H1 (cell line): ENCODE measurements around the gene CCDC116. TPM values are rescaled to one million over a fixed set of nuclear protein-coding genes. Genes with fewer than 3 reads are reported as not detected.

Source experiments
- CTCF ChIA-PET: fragments of 300-600 bp; sonication (Branson Sonifier 250); formaldehyde crosslinking; loops from one replicate; lab custom pipeline; 2021; ENCODE audit not compliant: partially characterized antibody; lab: Charles Lee
- POLR2A ChIA-PET: fragments of 300-600 bp; sonication (Branson Sonifier 250); formaldehyde crosslinking; loops from one replicate; lab custom pipeline; 2021; ENCODE audit warnings: inconsistent platforms; ENCODE audit not compliant: partially characterized antibody; lab: Charles Lee
- DNase-seq, 2 experiments: peaks; one replicate each; pipeline versions ENCODE4 v3.0.0 to v3.0.0-alpha.2; 2010 to 2022; ENCODE audit warnings: low spot score in 2 of 2, low read depth in 1 of 2, mixed read lengths in 1 of 2
- FAIRE-seq: peaks from 2 replicates; lab custom pipeline; 2011; peaks lifted over from hg19 to GRCh38; lab: Jason Lieb, UNC
- H2AFZ ChIP-seq: 2 replicates; pipeline ENCODE4 v1.8.1; 2012; ENCODE audit warnings: low read length, inconsistent platforms
- H2AK5ac ChIP-seq: 2 replicates; pipeline ENCODE4 v1.6.1; 2013; ENCODE audit warnings: low read depth, low read length
- H2BK120ac ChIP-seq: replicated peaks from 2 replicates; pipeline ENCODE3; 2013; ENCODE audit warnings: low read depth, low read length, inconsistent platforms
- H2BK12ac ChIP-seq: 2 replicates; pipeline ENCODE4 v1.6.1; 2013; ENCODE audit warnings: low read depth, low read length
- H2BK15ac ChIP-seq: 2 replicates; pipeline ENCODE4 v1.6.1; 2013; ENCODE audit warnings: low read length
- H2BK20ac ChIP-seq: 2 replicates; pipeline ENCODE4 v1.6.1; 2013; ENCODE audit warnings: low read length
- H2BK5ac ChIP-seq: 2 replicates; pipeline ENCODE4 v1.6.1; 2013; ENCODE audit warnings: low read depth, low read length
- H3K14ac ChIP-seq: 2 replicates; pipeline ENCODE4 v1.6.1; 2013; ENCODE audit warnings: inconsistent platforms; ENCODE audit not compliant: insufficient read length
- H3K18ac ChIP-seq: 2 replicates; pipeline ENCODE4 v1.6.1; 2013; ENCODE audit warnings: low read length; ENCODE audit errors: extremely low read depth
- H3K23ac ChIP-seq: 2 replicates; pipeline ENCODE4 v1.6.1; 2013; ENCODE audit warnings: inconsistent platforms; ENCODE audit not compliant: insufficient read length
- H3K23me2 ChIP-seq: 2 replicates; pipeline ENCODE4 v1.6.1; 2013; ENCODE audit warnings: low read depth, low read length
- H3K27ac ChIP-seq: 2 replicates; pipeline ENCODE4 v1.6.1; 2011; ENCODE audit warnings: low read depth, low read length, inconsistent platforms
- H3K27me3 ChIP-seq, 4 experiments: replicated peaks in 1 of 4; 1 replicate in 1 of 4; 2 replicates in 3 of 4; pipeline versions ENCODE4 v1.6.1 to v1.8.1; 2011 to 2013; ENCODE audit warnings: low read length in 3 of 4, mild to moderate bottlenecking in 3 of 4, inconsistent platforms in 2 of 4, mixed read lengths in 2 of 4, moderate library complexity in 1 of 4; ENCODE audit not compliant: control insufficient read depth in 3 of 4, insufficient read depth in 3 of 4; ENCODE audit errors: extremely low read depth in 1 of 4
- H3K36me3 ChIP-seq, 4 experiments: 2 replicates each; pipeline versions ENCODE4 v1.6.1 to v1.8.1; 2011 to 2013; ENCODE audit warnings: mild to moderate bottlenecking in 4 of 4, low read length in 3 of 4, moderate library complexity in 2 of 4, control low read depth in 1 of 4, inconsistent platforms in 1 of 4; ENCODE audit not compliant: insufficient read depth in 4 of 4, control insufficient read depth in 2 of 4
- H3K4ac ChIP-seq: replicated peaks from 2 replicates; pipeline ENCODE3; 2013; ENCODE audit warnings: low read length, low read depth, mixed read lengths, inconsistent platforms; ENCODE audit not compliant: insufficient read length
- H3K4me1 ChIP-seq, 4 experiments: replicated peaks in 1 of 4; 1 replicate in 1 of 4; 2 replicates in 3 of 4; pipeline versions ENCODE4 v1.6.1 to v1.8.1; 2011 to 2013; ENCODE audit warnings: low read length in 3 of 4, inconsistent platforms in 2 of 4, mixed read lengths in 1 of 4; ENCODE audit not compliant: insufficient read depth in 4 of 4, control insufficient read depth in 3 of 4
- H3K4me2 ChIP-seq, 2 experiments: 2 replicates each; pipeline versions ENCODE4 v1.6.1 to v1.8.1; 2011 to 2013; ENCODE audit warnings: low read depth in 2 of 2, low read length in 2 of 2, control low read depth in 1 of 2, inconsistent platforms in 1 of 2, mild to moderate bottlenecking in 1 of 2; ENCODE audit not compliant: insufficient read depth in 1 of 2
- H3K4me3 ChIP-seq, 4 experiments: fragments of 200-600, 300-600 bp in 1 of 4; sonication (generic), shearing (Covaris generic), sonication (Bioruptor Twin) in 1 of 4; 2 replicates each; pipeline versions ENCODE4 v1.5.1 to v1.8.1; 2011 to 2016; ENCODE audit warnings: low read length in 4 of 4, low read depth in 3 of 4, control low read depth in 2 of 4, inconsistent platforms in 2 of 4, mild to moderate bottlenecking in 2 of 4, mixed read lengths in 1 of 4, moderate library complexity in 1 of 4; ENCODE audit not compliant: insufficient read depth in 2 of 4; ENCODE audit errors: extremely low read depth in 1 of 4
- H3K56ac ChIP-seq: replicated peaks from 2 replicates; pipeline ENCODE3; 2013; ENCODE audit warnings: low read depth, mild to moderate bottlenecking, mixed read lengths, low read length, inconsistent platforms; ENCODE audit not compliant: insufficient read length
- H3K79me1 ChIP-seq: 2 replicates; pipeline ENCODE4 v1.6.1; 2013; ENCODE audit warnings: low read depth, low read length, control low read depth
- H3K79me2 ChIP-seq, 2 experiments: 2 replicates each; pipeline versions ENCODE4 v1.6.1 to v1.8.1; 2012 to 2013; ENCODE audit warnings: low read length in 2 of 2, mild to moderate bottlenecking in 2 of 2, inconsistent platforms in 1 of 2; ENCODE audit not compliant: insufficient read depth in 2 of 2, control insufficient read depth in 1 of 2
- H3K9ac ChIP-seq, 4 experiments: replicated peaks in 1 of 4; 1 replicate in 1 of 4; 2 replicates in 3 of 4; pipeline versions ENCODE4 v1.6.1 to v1.8.1; 2011 to 2013; ENCODE audit warnings: low read depth in 3 of 4, low read length in 3 of 4, control low read depth in 2 of 4, mild to moderate bottlenecking in 2 of 4, moderate library complexity in 2 of 4, inconsistent platforms in 1 of 4; ENCODE audit errors: extremely low read depth in 1 of 4
- H3K9me3 ChIP-seq, 2 experiments: 2 replicates each; pipeline versions ENCODE4 v1.6.1 to v1.8.1; 2012 to 2013; ENCODE audit warnings: mild to moderate bottlenecking in 2 of 2, moderate library complexity in 2 of 2, control low read depth in 1 of 2, inconsistent platforms in 1 of 2, low read depth in 1 of 2, low read length in 1 of 2, mixed read lengths in 1 of 2; ENCODE audit not compliant: insufficient read depth in 2 of 2
- H4K20me1 ChIP-seq, 2 experiments: replicated peaks in 1 of 2; 2 replicates each; pipeline versions ENCODE3 to v1.8.1; 2011 to 2013; ENCODE audit warnings: inconsistent platforms in 2 of 2, low read length in 2 of 2, mild to moderate bottlenecking in 1 of 2; ENCODE audit not compliant: insufficient read depth in 2 of 2, control insufficient read depth in 1 of 2
- H4K5ac ChIP-seq: 2 replicates; pipeline ENCODE4 v1.6.1; 2013; ENCODE audit warnings: low read length, low read depth, mixed read lengths, inconsistent platforms; ENCODE audit not compliant: insufficient read length
- H4K8ac ChIP-seq: 2 replicates; pipeline ENCODE4 v1.8.0; 2013; ENCODE audit warnings: mild to moderate bottlenecking, moderate library complexity, low read length, inconsistent platforms; ENCODE audit not compliant: insufficient read depth; ENCODE audit errors: extremely low read depth
- H4K91ac ChIP-seq: replicated peaks from 2 replicates; pipeline ENCODE3; 2013; ENCODE audit warnings: low read length, mixed read lengths, inconsistent platforms; ENCODE audit not compliant: insufficient read length
- WGBS, 2 experiments: shearing (Covaris generic) in 1 of 2; methylation state at CpG; one replicate each; pipeline versions ENCODE4 v1.1.6 to v1.1.7; 2013 to 2015; ENCODE audit warnings: low lambda C conversion rate in 2 of 2, mixed read lengths in 2 of 2, inconsistent platforms in 1 of 2, low coverage in 1 of 2, missing lambda C conversion rate in 1 of 2; ENCODE audit not compliant: insufficient replicate concordance in 2 of 2, insufficient coverage in 1 of 2, insufficient read length in 1 of 2; ENCODE audit errors: extremely low coverage in 1 of 2, missing lambda C conversion rate in 1 of 2; 5-methylcytosine and 5-hydroxymethylcytosine counted together
- polyA plus RNA-seq, 7 experiments: library from polyadenylated mRNA; depleted of rRNA in 3 of 7; stranded (reverse) in 5 of 7; unstranded in 2 of 7; fragments of >200 nt in 5 of 7; fragments of 200-250 nt in 2 of 7; gene quantifications; 1 replicate in 5 of 7; 2 replicates in 1 of 7; 4 replicates in 1 of 7; pipeline versions ENCODE4 v1.2.1 to v1.2.3, GENCODE V29; 2011 to 2013; ENCODE audit warnings: missing spikeins in 2 of 7, mixed read lengths in 2 of 7
- total RNA-seq: library from RNA; stranded (reverse); fragmentation: NEBNext Ultra II Directional; extraction: Animal tissue kit (Norgen Biotek cat#: 25700); gene quantifications from 2 replicates; pipeline ENCODE4 v1.2.1, GENCODE V29; 2021
- TF ChIP-seq, protein P1 (sequence below): IDR thresholded peaks from 2 replicates; pipeline ENCODE4 v1.6.1; 2012; ENCODE audit warnings: inconsistent platforms

The CCDC116 gene
- total and polyA plus RNA-seq, 2 of the 8 experiments (the other 6 are each of a cell fraction or from before 2014, with no cell fraction given) = 0.08 TPM; not detected in 1

DNA sequence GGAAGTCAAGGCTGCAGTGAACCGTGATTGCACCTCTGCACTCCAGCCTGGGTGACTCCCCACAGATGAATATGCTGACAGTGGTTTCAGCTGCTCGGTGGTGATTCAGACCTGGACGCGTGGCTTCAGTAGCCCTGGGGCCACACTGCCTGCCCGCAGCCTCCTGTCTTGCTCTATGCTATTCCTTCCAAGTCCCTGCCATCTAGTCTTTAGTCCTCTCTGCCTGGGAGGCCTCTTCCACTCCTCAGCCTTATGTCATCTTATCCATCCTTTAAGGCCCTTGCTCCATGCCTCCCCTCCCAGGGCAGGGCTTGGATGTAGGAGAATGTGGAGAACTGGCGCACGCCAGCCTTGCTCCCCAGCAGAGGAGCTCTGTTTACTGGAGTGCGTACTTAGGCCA is 25.8 kb upstream of the CCDC116 start:
- no peak overlapping the region for H4K5ac ChIP-seq
- TF ChIP-seq, protein P1, sequence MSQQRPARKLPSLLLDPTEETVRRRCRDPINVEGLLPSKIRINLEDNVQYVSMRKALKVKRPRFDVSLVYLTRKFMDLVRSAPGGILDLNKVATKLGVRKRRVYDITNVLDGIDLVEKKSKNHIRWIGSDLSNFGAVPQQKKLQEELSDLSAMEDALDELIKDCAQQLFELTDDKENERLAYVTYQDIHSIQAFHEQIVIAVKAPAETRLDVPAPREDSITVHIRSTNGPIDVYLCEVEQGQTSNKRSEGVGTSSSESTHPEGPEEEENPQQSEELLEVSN = no peak
- H2BK120ac ChIP-seq = no peak overlapping the region
- H3K27me3 ChIP-seq = no peaks in the 10 kb centered on the region
- FAIRE-seq (no peak), DNase-seq (no peak)
- H3K4ac ChIP-seq = no peak overlapping the region
- no peak overlapping the region for H3K9ac ChIP-seq
- H3K9me3 ChIP-seq = no peaks in the 10 kb centered on the region
- H2BK15ac ChIP-seq = no peak overlapping the region
- H3K4me3 ChIP-seq = no peak overlapping the region
- no peak overlapping the region for H2BK20ac ChIP-seq
- H3K36me3 ChIP-seq = peaks cover 5 to 13% (median 8%) of the 10 kb centered on the region in 4 experiments; a peak in 7 of 8 replicates
- H2BK12ac ChIP-seq = no peak overlapping the region
- no peak overlapping the region; the same call in 1 of the 2 replicates for H4K8ac ChIP-seq
- H4K91ac ChIP-seq = no peak overlapping the region
- ChIA-PET CTCF (interaction anchor here (1.6 to 6.6 kb wide), 6 partner anchors 12 to 40 kb away, joined by 11 to 35 read pairs (median 14); partner anchors contain the start of genes SDF2L1 and YDJC), POLR2A (interaction anchor here (1.0 to 1.6 kb wide), 4 partner anchors 26 to 46 kb away, joined by 3 to 4 read pairs (median 4); no protein-coding TSS in a partner anchor)
- no peak overlapping the region for H2BK5ac ChIP-seq
- H3K4me1 ChIP-seq = no peaks in the 10 kb centered on the region
- H3K27ac ChIP-seq = no peak overlapping the region
- WGBS, 2 experiments = 96% methylated on average over 8 of the region's 8 CpGs; no CpG with 5 or more reads in 1 of the 2 experiments
- no peaks in the 10 kb centered on the region; the same call in 1 of the 2 replicates for H3K23me2 ChIP-seq
- H2AFZ ChIP-seq = no peak overlapping the region
- peaks cover 7 to 61% of the 10 kb centered on the region in 2 experiments for H3K79me2 ChIP-seq
- H3K14ac ChIP-seq = no peak overlapping the region
- H3K56ac ChIP-seq = no peak overlapping the region
- H3K18ac ChIP-seq = no peak overlapping the region
- no peak overlapping the region for H2AK5ac ChIP-seq
- H3K4me2 ChIP-seq = no peak overlapping the region
- peaks cover 27 to 31% of the 10 kb centered on the region in 2 experiments for H4K20me1 ChIP-seq
- H3K79me1 ChIP-seq = peaks cover 17% of the 10 kb centered on the region
- no peak overlapping the region for H3K23ac ChIP-seq
